HepG2 (cell line): Measurements from ENCODE around the gene ENKUR. TPM values are rescaled to one million over a fixed set of nuclear protein-coding genes. Genes with fewer than 3 reads are reported as not detected.
A peak's percentile ranks its signal among the peaks of the same experiment; 100 is the strongest.

ENCODE experiments used
- ATF7-NPFF ChIP-seq: sonication (generic); formaldehyde crosslinking; IDR thresholded peaks from 2 replicates; pipeline ENCODE4 v1.8.1; 2023; ENCODE audit warnings: mild to moderate bottlenecking, low read depth, missing genetic modification reagents, moderate library complexity
- BHLHE40 ChIP-seq: IDR thresholded peaks from 2 replicates; pipeline ENCODE4 v1.6.1; 2011; ENCODE audit warnings: low read length, improper control_type of control experiment
- BORCS8-MEF2B ChIP-seq: sonication (generic); formaldehyde crosslinking; IDR thresholded peaks from 2 replicates; pipeline ENCODE4 v1.8.0; 2022; ENCODE audit warnings: mild to moderate bottlenecking, missing genetic modification reagents
- HOXA5 ChIP-seq: sonication (generic); formaldehyde crosslinking; IDR thresholded peaks from 2 replicates; pipeline ENCODE4 v1.4.0; 2020; ENCODE audit warnings: missing genetic modification reagents
- NFRKB ChIP-seq: fragments of 450-650 bp; IDR thresholded peaks from 2 replicates; pipeline ENCODE4 v1.6.1; 2017
- NR1H2 ChIP-seq: sonication (generic); formaldehyde crosslinking; IDR thresholded peaks from 2 replicates; pipeline ENCODE4 v1.8.1; 2022; ENCODE audit warnings: low read depth, missing genetic modification reagents, borderline replicate concordance
- PAX8 ChIP-seq: sonication (generic); formaldehyde crosslinking; IDR thresholded peaks from 2 replicates; pipeline ENCODE4 v1.8.0; 2022; ENCODE audit warnings: mild to moderate bottlenecking, missing genetic modification reagents, borderline replicate concordance
- PLRG1 ChIP-seq: fragments of 450-650 bp; conservative IDR thresholded peaks from 2 replicates; pipeline ENCODE4 v1.6.1; 2016
- POLR2AphosphoS5 ChIP-seq: IDR thresholded peaks from 2 replicates; pipeline ENCODE4 v1.6.1; 2012; ENCODE audit warnings: low read depth, low read length
- SIN3B ChIP-seq: fragments of 150-350 bp; IDR thresholded peaks from 2 replicates; pipeline ENCODE4 v1.6.1; 2014; ENCODE audit warnings: low read length
- SNRNP70 ChIP-seq: fragments of 200-400 bp; formaldehyde crosslinking; IDR thresholded peaks from 2 replicates; pipeline ENCODE4 v1.6.1; 2017; ENCODE audit warnings: mild to moderate bottlenecking, low read depth, low read length, moderate library complexity
- ZMYM3 ChIP-seq: sonication (generic); formaldehyde crosslinking; IDR thresholded peaks from 2 replicates; pipeline ENCODE4 v1.5.1; 2020; ENCODE audit warnings: mild to moderate bottlenecking, missing genetic modification reagents
- ZNF292 ChIP-seq: sonication (generic); formaldehyde crosslinking; IDR thresholded peaks from 2 replicates; pipeline ENCODE4 v1.8.1; 2022; ENCODE audit warnings: mild to moderate bottlenecking, low read depth, missing genetic modification reagents, borderline replicate concordance
- ZNF510 ChIP-seq: sonication (generic); formaldehyde crosslinking; IDR thresholded peaks from 2 replicates; pipeline ENCODE4 v1.4.0; 2020; ENCODE audit warnings: low read depth, mild to moderate bottlenecking, missing genetic modification reagents
- ZNF580 ChIP-seq: IDR thresholded peaks from 2 replicates; pipeline ENCODE4 v1.6.1; 2016; ENCODE audit warnings: low read depth, borderline replicate concordance
- ZNF687 ChIP-seq: sonication (generic); formaldehyde crosslinking; IDR thresholded peaks from 2 replicates; pipeline ENCODE4 v1.5.1; 2020; ENCODE audit warnings: mild to moderate bottlenecking, missing genetic modification reagents, moderate library complexity
- ZNF710 ChIP-seq: sonication (generic); formaldehyde crosslinking; IDR thresholded peaks from 2 replicates; pipeline ENCODE4 v1.5.0; 2020; ENCODE audit warnings: mild to moderate bottlenecking, missing genetic modification reagents, borderline replicate concordance
- ZNF720 ChIP-seq: sonication (generic); formaldehyde crosslinking; IDR thresholded peaks from 2 replicates; pipeline ENCODE4 v1.4.0; 2020; ENCODE audit warnings: missing genetic modification reagents
- ZNF883 ChIP-seq: sonication (generic); formaldehyde crosslinking; IDR thresholded peaks from 2 replicates; pipeline ENCODE4 v1.5.1; 2020; ENCODE audit warnings: mild to moderate bottlenecking, missing genetic modification reagents; ENCODE audit errors: not compliant biosample characterization
- ZSCAN9 ChIP-seq: IDR thresholded peaks from 2 replicates; pipeline ENCODE4 v1.6.1; 2016; ENCODE audit warnings: borderline replicate concordance
- polyA plus RNA-seq, 8 experiments: library from polyadenylated mRNA; depleted of rRNA in 3 of 8; stranded (reverse) in 7 of 8; unstranded in 1 of 8; fragments of >200 nt; fragmentation: Illumina TruSeq in 4 of 8; extraction: Trizol in 4 of 8; gene quantifications; 2 replicates each; pipeline versions ENCODE4 v1.2.1 to v1.2.3, GENCODE V29; 2011 to 2016; ENCODE audit warnings: low read depth in 4 of 8, missing spikeins in 1 of 8, mixed read lengths in 1 of 8; ENCODE audit not compliant: insufficient read depth in 1 of 8
- total RNA-seq, 5 experiments: library from RNA; depleted of rRNA; stranded (reverse); fragments of >200 nt; fragmentation: Illumina TruSeq; extraction: Trizol; gene quantifications; 2 replicates each; pipeline ENCODE4 v1.2.3, GENCODE V29; 2016; ENCODE audit warnings: low read depth in 1 of 5
- TF ChIP-seq, protein P1 (sequence below): sonication (generic); formaldehyde crosslinking; IDR thresholded peaks from 2 replicates; pipeline ENCODE4 v1.4.0; 2020; ENCODE audit warnings: missing genetic modification reagents

The ENKUR gene
- total and polyA plus RNA-seq, 2 of the 13 experiments (the other 11 are each of a cell fraction or from before 2014, with no cell fraction given): 0.15 TPM

DNA sequence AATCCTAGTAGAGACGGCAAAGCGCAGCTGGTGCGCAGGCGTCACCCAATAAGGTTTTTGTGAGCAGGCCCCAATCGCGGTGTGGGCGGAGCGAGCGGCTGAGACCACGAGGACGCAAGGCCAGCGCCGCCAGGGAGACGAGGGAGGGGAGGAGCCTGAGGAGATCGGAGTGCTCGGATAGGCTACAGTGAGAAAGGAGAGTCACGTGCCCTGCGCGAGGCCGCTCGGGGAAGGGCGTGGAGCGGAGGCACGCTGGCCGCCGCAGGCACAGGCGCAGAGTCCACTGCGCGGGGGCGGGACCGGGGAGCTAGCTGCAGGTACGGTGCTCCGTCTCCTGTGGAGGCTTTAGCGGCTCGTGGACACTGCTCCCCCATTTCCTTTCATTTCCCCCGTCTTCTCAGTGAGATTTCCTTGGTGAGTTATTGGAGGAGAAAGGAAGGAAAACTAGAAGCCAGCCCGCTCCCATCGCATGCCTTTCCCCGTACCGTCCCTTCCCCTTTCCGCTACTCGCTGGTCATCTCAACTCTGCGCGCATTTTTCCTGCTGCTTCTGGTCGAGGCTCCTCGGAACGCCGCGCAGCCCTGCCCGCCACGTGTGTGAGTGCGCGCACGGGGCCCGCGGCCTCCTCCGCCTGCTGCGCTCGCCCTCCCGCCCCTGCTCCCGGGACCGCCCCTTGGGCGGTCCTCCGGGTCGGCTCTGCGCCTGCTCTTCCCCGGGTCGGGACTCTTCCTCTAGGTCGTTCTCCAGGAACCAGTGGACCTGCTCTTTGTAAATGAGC is 607 bp upstream of the ENKUR start, which contains the start of gene THNSL1 (continued):
- TF ChIP-seq POLR2AphosphoS5 (peak; percentile 77), ZSCAN9 (CRISPR knock-in tag) (no peak), ZNF580 (CRISPR knock-in tag) (peak; percentile 97), ZMYM3 (no peak), ZNF687 (CRISPR knock-in tag) (peak; percentile 99), PAX8 (CRISPR knock-in tag) (no peak), BORCS8-MEF2B (peak; percentile 74), BHLHE40 (peak; percentile 97), SNRNP70 (no peak), NFRKB (no peak), PLRG1 (no peak), ZNF292 (CRISPR knock-in tag) (no peak), ATF7-NPFF (CRISPR knock-in tag) (peak; percentile 86), HOXA5 (peak; percentile 74), ZNF720 (CRISPR knock-in tag) (no peak), ZNF883 (CRISPR knock-in tag) (peak; percentile 98), NR1H2 (CRISPR knock-in tag) (no peak), ZNF510 (CRISPR knock-in tag) (0 out of 2 replicates have a peak, but pooled peaks have one; percentile 78), SIN3B (no peak), ZNF710 (no peak)
- TF ChIP-seq, protein P1, sequence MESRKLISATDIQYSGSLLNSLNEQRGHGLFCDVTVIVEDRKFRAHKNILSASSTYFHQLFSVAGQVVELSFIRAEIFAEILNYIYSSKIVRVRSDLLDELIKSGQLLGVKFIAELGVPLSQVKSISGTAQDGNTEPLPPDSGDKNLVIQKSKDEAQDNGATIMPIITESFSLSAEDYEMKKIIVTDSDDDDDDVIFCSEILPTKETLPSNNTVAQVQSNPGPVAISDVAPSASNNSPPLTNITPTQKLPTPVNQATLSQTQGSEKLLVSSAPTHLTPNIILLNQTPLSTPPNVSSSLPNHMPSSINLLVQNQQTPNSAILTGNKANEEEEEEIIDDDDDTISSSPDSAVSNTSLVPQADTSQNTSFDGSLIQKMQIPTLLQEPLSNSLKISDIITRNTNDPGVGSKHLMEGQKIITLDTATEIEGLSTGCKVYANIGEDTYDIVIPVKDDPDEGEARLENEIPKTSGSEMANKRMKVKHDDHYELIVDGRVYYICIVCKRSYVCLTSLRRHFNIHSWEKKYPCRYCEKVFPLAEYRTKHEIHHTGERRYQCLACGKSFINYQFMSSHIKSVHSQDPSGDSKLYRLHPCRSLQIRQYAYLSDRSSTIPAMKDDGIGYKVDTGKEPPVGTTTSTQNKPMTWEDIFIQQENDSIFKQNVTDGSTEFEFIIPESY (CRISPR knock-in tag): no peak
